Endometrium (tissue), 2 donors: ENCODE results near the gene CCDC182.

Source experiments
- FAIRE-seq: peaks from 2 replicates; lab custom pipeline; 2012; peaks lifted over from hg19 to GRCh38; lab: Jason Lieb, UNC
- donor health status: control.
- donor health status: control.

CCDC182 gene

GRCh38 chr17:57697891-57698711 is 47.0 kb downstream of the CCDC182 start:
- FAIRE-seq, result no peak

DNA sequence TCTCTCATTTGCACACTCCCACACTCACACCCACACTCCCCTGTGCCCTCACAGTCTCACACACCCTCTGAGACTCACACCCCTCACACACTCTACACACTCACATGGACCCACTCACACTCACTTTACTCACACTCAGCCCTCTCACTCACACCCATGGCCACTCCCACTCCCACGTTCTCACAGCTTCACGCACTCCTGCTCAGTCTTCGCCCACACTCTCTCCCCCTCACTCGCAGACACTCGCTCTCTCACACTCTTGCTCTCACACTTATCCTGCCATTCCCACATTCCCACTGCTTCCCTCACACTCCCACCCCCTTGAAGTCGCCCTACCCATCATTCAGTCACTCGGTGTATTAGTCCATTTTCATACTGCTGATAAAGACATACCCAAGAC is 47.9 kb downstream of the CCDC182 start:
- FAIRE-seq, result no peak

- FAIRE-seq, result no peak
These were observed 49.0 kb downstream of the CCDC182 start for GRCh38 chr17:57696050-57696449.
